Activated CD4-positive, alpha-beta memory T cell treated with anti-CD3 and anti-CD28 coated beads, Interleukin-2, amount 10 ng/mL, durations not matched to agents 7 days and 5 days (primary cell): ENCODE data around the gene MRPL33. TPM values are rescaled to one million over a fixed set of nuclear protein-coding genes. Genes with fewer than 3 reads are reported as not detected.
"Not testable (repeated sequence)": the region's sequence is repeated elsewhere in the genome, so short reads cannot be mapped to it uniquely, and the experiment has no call there.

Source experiments
- CTCF ChIA-PET: fragments of 350-600 bp; sonication (Branson Sonifier 250); formaldehyde crosslinking; loops from one replicate; lab custom pipeline; 2021; ENCODE audit warnings: antibody characterized with exemption, inconsistent platforms; lab: Charles Lee
- POLR2A ChIA-PET: fragments of 350-600 bp; sonication (Branson Sonifier 250); formaldehyde crosslinking; loops from one replicate; lab custom pipeline; 2021; ENCODE audit warnings: antibody characterized with exemption; lab: Charles Lee
- DNase-seq: peaks from one replicate; pipeline ENCODE4 v3.0.0-alpha.2; 2020
- H3K27ac Mint-ChIP-seq: one replicate; pipeline ENCODE4 v1.8.0; 2021; ENCODE audit warnings: mild to moderate bottlenecking, mixed read lengths
- H3K27me3 Mint-ChIP-seq: one replicate; pipeline ENCODE4 v1.8.0; 2021; ENCODE audit warnings: mixed read lengths
- H3K36me3 Mint-ChIP-seq: one replicate; pipeline ENCODE4 v1.8.0; 2021; ENCODE audit warnings: low read depth, mixed read lengths
- H3K4me1 Mint-ChIP-seq: one replicate; pipeline ENCODE4 v1.8.0; 2021; ENCODE audit warnings: mixed read lengths
- H3K4me3 Mint-ChIP-seq: one replicate; pipeline ENCODE4 v1.8.0; 2021; ENCODE audit warnings: mild to moderate bottlenecking, mixed read lengths
- H3K9me3 Mint-ChIP-seq: one replicate; pipeline ENCODE4 v1.8.0; 2021; ENCODE audit warnings: mixed read lengths
- total RNA-seq, 2 experiments: library from RNA; stranded (reverse); gene quantifications; one replicate each; pipeline ENCODE4 v1.2.3, GENCODE V29; 2021

MRPL33 gene
- total RNA-seq, 2 experiments from 2014 or later, result 58.4 to 58.6 TPM

GRCh38 chr2:27730980-27731691, 40.4 kb upstream of the MRPL33 start:
- ChIA-PET POLR2A (interaction anchor here (1.0 kb wide), 1 partner anchor 27 kb away, joined by 3 read pairs; no protein-coding TSS in a partner anchor), CTCF (interaction anchor here (1.3 to 2.4 kb wide), 2 partner anchors 7 to 23 kb away, joined by 3 to 15 read pairs; no protein-coding TSS in a partner anchor)
- Mint-ChIP-seq H3K36me3 (no peaks in the 10 kb centered on the region), H3K9me3 (peaks cover 4% of the 10 kb centered on the region), H3K27me3 (no peaks in the 10 kb centered on the region), H3K4me1 (peaks cover 20% of the 10 kb centered on the region), H3K4me3 (no peak overlapping the region), H3K27ac (no peak overlapping the region)
- DNase-seq, result no peak

GRCh38 chr2:27734305-27734704, 37.2 kb upstream of the MRPL33 start:
- Mint-ChIP-seq H3K36me3 (no peaks in the 10 kb centered on the region), H3K4me3 (no peak overlapping the region), H3K27ac (no peak overlapping the region), H3K9me3 (peaks cover 4% of the 10 kb centered on the region), H3K4me1 (peaks cover 10% of the 10 kb centered on the region), H3K27me3 (no peaks in the 10 kb centered on the region)
- ChIA-PET CTCF (no interaction called here), POLR2A (no interaction called here)
- DNase-seq, result no peak

- DNase-seq, result peak; percentile 44
- H3K36me3 Mint-ChIP-seq, result no peaks in the 10 kb centered on the region
- POLR2A ChIA-PET, result no interaction called here
- no peak overlapping the region for H3K27ac Mint-ChIP-seq
- peaks cover 9% of the 10 kb centered on the region for H3K4me1 Mint-ChIP-seq
- H3K27me3 Mint-ChIP-seq, result no peaks in the 10 kb centered on the region
- CTCF ChIA-PET, result interaction anchor here (1.7 kb wide), 1 partner anchor 12 kb away, joined by 7 read pairs; no protein-coding TSS in a partner anchor
- peaks cover 4% of the 10 kb centered on the region for H3K9me3 Mint-ChIP-seq
- H3K4me3 Mint-ChIP-seq, result no peak overlapping the region
Observed at GRCh38 chr2:27735263-27735904, 36.1 kb upstream of the MRPL33 start.

GRCh38 chr2:27736031-27736889, 35.3 kb upstream of the MRPL33 start:
- Mint-ChIP-seq H3K9me3 (peaks cover 4% of the 10 kb centered on the region), H3K4me1 (peaks cover 9% of the 10 kb centered on the region), H3K27ac (no peak overlapping the region), H3K27me3 (no peaks in the 10 kb centered on the region), H3K36me3 (no peaks in the 10 kb centered on the region), H3K4me3 (no peak overlapping the region)
- ChIA-PET CTCF (interaction anchor here (1.7 kb wide), 1 partner anchor 12 kb away, joined by 7 read pairs; no protein-coding TSS in a partner anchor), POLR2A (interaction anchor here (1.1 kb wide), 1 partner anchor 16 kb away, joined by 3 read pairs; no protein-coding TSS in a partner anchor)
- peak; percentile 4 for DNase-seq

GRCh38 chr2:27736890-27737204, 34.7 kb upstream of the MRPL33 start:
- peaks cover 4% of the 10 kb centered on the region for H3K9me3 Mint-ChIP-seq
- H3K4me1 Mint-ChIP-seq, result peaks cover 9% of the 10 kb centered on the region
- DNase-seq, result no peak
- ChIA-PET POLR2A (interaction anchor here (1.1 kb wide), 1 partner anchor 16 kb away, joined by 3 read pairs; no protein-coding TSS in a partner anchor), CTCF (interaction anchor here (1.7 kb wide), 1 partner anchor 13 kb away, joined by 7 read pairs; no protein-coding TSS in a partner anchor)
- no peaks in the 10 kb centered on the region for H3K36me3 Mint-ChIP-seq
- H3K27me3 Mint-ChIP-seq, result no peaks in the 10 kb centered on the region
- no peak overlapping the region for H3K4me3 Mint-ChIP-seq
- H3K27ac Mint-ChIP-seq, result no peak overlapping the region

- H3K36me3 Mint-ChIP-seq, result no peaks in the 10 kb centered on the region
- H3K9me3 Mint-ChIP-seq, result peaks cover 4% of the 10 kb centered on the region
- CTCF ChIA-PET, result interaction anchor here (0.8 kb wide), 1 partner anchor 15 kb away, joined by 3 read pairs; no protein-coding TSS in a partner anchor
- no peak overlapping the region for H3K27ac Mint-ChIP-seq
- H3K4me3 Mint-ChIP-seq, result no peak overlapping the region
- no peak for DNase-seq
- POLR2A ChIA-PET, result interaction anchor here (1.1 kb wide), 1 partner anchor 15 kb away, joined by 3 read pairs; no protein-coding TSS in a partner anchor
- H3K27me3 Mint-ChIP-seq, result no peaks in the 10 kb centered on the region
- H3K4me1 Mint-ChIP-seq, result peaks cover 9% of the 10 kb centered on the region
Observed at GRCh38 chr2:27737676-27738348, 33.7 kb upstream of the MRPL33 start.

GRCh38 chr2:27738349-27739057, 33.0 kb upstream of the MRPL33 start:
- Mint-ChIP-seq H3K27me3 (no peaks in the 10 kb centered on the region), H3K9me3 (peaks cover 1% of the 10 kb centered on the region), H3K4me1 (peaks cover 9% of the 10 kb centered on the region), H3K36me3 (no peaks in the 10 kb centered on the region), H3K4me3 (no peak overlapping the region), H3K27ac (no peak overlapping the region)
- CTCF ChIA-PET, result no interaction called here
- no peak for DNase-seq
- POLR2A ChIA-PET, result no interaction called here

GRCh38 chr2:27739058-27739373, 32.5 kb upstream of the MRPL33 start:
- Mint-ChIP-seq H3K4me3 (no peak overlapping the region), H3K27me3 (no peaks in the 10 kb centered on the region), H3K27ac (no peak overlapping the region), H3K9me3 (no peaks in the 10 kb centered on the region), H3K36me3 (no peaks in the 10 kb centered on the region), H3K4me1 (peaks cover 9% of the 10 kb centered on the region)
- ChIA-PET POLR2A (no interaction called here), CTCF (no interaction called here)
- DNase-seq, result no peak

GRCh38 chr2:27741673-27742072, 29.8 kb upstream of the MRPL33 start:
- no peak for DNase-seq
- H3K4me1 Mint-ChIP-seq, result no peaks in the 10 kb centered on the region
- H3K9me3 Mint-ChIP-seq, result no peaks in the 10 kb centered on the region
- no peaks in the 10 kb centered on the region for H3K36me3 Mint-ChIP-seq
- H3K4me3 Mint-ChIP-seq, result no peak overlapping the region
- POLR2A ChIA-PET, result no interaction called here
- no peak overlapping the region for H3K27ac Mint-ChIP-seq
- CTCF ChIA-PET, result interaction anchor here (1.0 to 1.6 kb wide), 3 partner anchors 10 to 582 kb away, joined by 3 read pairs; no protein-coding TSS in a partner anchor
- peaks cover 8% of the 10 kb centered on the region for H3K27me3 Mint-ChIP-seq

GRCh38 chr2:27742571-27742970, 28.9 kb upstream of the MRPL33 start:
- Mint-ChIP-seq H3K4me3 (no peak overlapping the region), H3K9me3 (no peaks in the 10 kb centered on the region), H3K27ac (no peak overlapping the region), H3K4me1 (no peaks in the 10 kb centered on the region), H3K36me3 (no peaks in the 10 kb centered on the region), H3K27me3 (peaks cover 8% of the 10 kb centered on the region)
- ChIA-PET POLR2A (no interaction called here), CTCF (interaction anchor here (1.2 to 1.6 kb wide), 2 partner anchors 10 to 21 kb away, joined by 3 read pairs; no protein-coding TSS in a partner anchor)
- no peak for DNase-seq

- not testable (repeated sequence) for H3K4me1 Mint-ChIP-seq, H3K4me3 Mint-ChIP-seq, DNase-seq, H3K27ac Mint-ChIP-seq, H3K36me3 Mint-ChIP-seq
- CTCF ChIA-PET, result interaction anchor here (2.6 kb wide), 1 partner anchor 9 kb away, joined by 8 read pairs; no protein-coding TSS in a partner anchor
- POLR2A ChIA-PET, result interaction anchor here (1.2 kb wide), 1 partner anchor 26 kb away, joined by 4 read pairs; the partner anchor contains the start of gene MRPL33
- Mint-ChIP-seq H3K27me3 (peaks cover 23% of the 10 kb centered on the region), H3K9me3 (peaks cover 16% of the 10 kb centered on the region)
Observed at GRCh38 chr2:27745494-27745893, 26.0 kb upstream of the MRPL33 start.

GRCh38 chr2:27746325-27746724, 25.2 kb upstream of the MRPL33 start:
- Mint-ChIP-seq H3K9me3 (peaks cover 16% of the 10 kb centered on the region), H3K4me1 (no peaks in the 10 kb centered on the region), H3K27me3 (peaks cover 23% of the 10 kb centered on the region), H3K4me3 (no peak overlapping the region), H3K27ac (no peak overlapping the region), H3K36me3 (peaks cover 9% of the 10 kb centered on the region)
- ChIA-PET CTCF (no interaction called here), POLR2A (no interaction called here)
- DNase-seq, result no peak
